ENCODE measurements around the gene ASCC2. TPM values are rescaled to one million over a fixed set of nuclear protein-coding genes. Genes with fewer than 3 reads are reported as not detected.

Gene ASCC2
- total and polyA plus RNA-seq, 7 donors, result 15.0 to 51.0 (median 37.7) TPM

DNA sequence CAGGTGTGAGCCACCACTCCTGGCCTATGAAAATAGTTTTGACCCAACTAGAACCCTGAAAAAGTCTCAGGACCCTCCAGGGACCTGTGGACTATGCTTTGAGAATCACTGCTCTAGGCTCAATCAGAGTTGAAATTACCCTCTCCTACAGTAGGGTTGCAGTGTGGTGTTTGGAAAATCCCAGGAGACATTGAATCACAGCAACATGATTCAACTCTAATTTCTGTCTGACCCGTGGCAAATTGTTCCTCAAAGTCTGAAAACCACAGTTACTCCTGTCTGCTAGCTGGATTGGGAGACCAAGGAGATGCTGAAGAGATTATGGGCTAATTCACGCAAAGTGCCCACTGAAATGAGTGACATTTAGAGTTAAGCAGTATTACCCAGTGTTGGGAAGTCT, 39.5 kb upstream of the ASCC2 start:
- H3K36me3 ChIP-seq, result no peaks in the 10 kb centered on the region
- no peaks in the 10 kb centered on the region for H3K27me3 ChIP-seq
- H3K4me3 ChIP-seq, result no peak overlapping the region
- WGBS, 2 donors, result 72 to 76% methylated on average over 2 of the region's 2 CpGs
- no peak overlapping the region for H3K27ac ChIP-seq
- no peak for DNase-seq
- TF ChIP-seq EP300 (IDR thresholded peaks at IDR 0.05) (no peak), POLR2AphosphoS5 (IDR thresholded peaks at IDR 0.05) (no peak), POLR2A (IDR thresholded peaks at IDR 0.05) (no peak)
- TF ChIP-seq, protein P1, sequence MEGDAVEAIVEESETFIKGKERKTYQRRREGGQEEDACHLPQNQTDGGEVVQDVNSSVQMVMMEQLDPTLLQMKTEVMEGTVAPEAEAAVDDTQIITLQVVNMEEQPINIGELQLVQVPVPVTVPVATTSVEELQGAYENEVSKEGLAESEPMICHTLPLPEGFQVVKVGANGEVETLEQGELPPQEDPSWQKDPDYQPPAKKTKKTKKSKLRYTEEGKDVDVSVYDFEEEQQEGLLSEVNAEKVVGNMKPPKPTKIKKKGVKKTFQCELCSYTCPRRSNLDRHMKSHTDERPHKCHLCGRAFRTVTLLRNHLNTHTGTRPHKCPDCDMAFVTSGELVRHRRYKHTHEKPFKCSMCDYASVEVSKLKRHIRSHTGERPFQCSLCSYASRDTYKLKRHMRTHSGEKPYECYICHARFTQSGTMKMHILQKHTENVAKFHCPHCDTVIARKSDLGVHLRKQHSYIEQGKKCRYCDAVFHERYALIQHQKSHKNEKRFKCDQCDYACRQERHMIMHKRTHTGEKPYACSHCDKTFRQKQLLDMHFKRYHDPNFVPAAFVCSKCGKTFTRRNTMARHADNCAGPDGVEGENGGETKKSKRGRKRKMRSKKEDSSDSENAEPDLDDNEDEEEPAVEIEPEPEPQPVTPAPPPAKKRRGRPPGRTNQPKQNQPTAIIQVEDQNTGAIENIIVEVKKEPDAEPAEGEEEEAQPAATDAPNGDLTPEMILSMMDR (IDR thresholded peaks at IDR 0.05), result no peak
- H3K9me3 ChIP-seq, result no peaks in the 10 kb centered on the region
- intact Hi-C loops (cut with DNase I), result no loop called here
- H3K4me1 ChIP-seq, result no peaks in the 10 kb centered on the region

DNA sequence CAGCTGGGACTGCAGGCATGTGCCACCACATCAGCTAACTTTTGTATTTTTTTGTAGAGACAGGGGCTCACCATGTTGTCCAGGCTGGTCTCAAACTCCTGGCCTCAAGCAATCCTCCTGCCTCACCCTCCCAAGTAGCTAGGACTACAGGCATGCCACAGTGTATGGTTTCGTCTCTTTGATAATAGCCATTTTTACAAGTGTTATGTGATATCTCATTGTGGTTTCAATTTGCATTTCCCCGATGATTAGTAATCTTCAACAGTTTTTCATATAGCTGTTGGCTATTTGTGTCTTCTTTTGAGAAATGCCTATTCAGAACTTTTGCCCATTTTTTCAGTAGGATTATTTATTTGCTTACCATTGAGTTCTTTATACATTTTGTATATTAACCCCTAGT, 35.9 kb upstream of the ASCC2 start:
- intact Hi-C loops (cut with DNase I), result no loop called here

DNA sequence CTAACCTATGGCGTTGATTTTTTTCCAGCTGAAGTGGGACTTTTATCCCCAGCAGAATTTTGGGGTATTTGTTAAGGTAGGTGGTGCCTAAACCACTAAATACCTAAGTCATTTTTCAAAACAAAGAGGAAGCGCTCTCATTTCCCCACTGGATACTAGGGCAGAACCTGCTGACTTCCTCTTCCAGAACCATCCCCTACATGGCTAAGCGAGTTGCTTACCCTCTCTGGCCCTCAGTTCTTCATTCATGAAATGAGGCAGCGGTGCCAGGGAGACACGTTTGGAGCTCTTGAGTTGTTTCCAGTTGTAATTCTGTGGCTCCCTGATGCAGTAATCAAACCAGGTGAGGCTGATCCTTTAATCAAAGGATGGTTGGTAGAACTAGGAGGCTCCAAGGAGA, 34.9 kb upstream of the ASCC2 start:
- WGBS, 2 donors, result 74 to 88% methylated on average over 5 of the region's 5 CpGs
- no peaks in the 10 kb centered on the region for H3K27me3 ChIP-seq
- intact Hi-C loops (cut with DNase I), result no loop called here
- H3K27ac ChIP-seq, result no peak overlapping the region
- H3K36me3 ChIP-seq, result no peaks in the 10 kb centered on the region
- H3K9me3 ChIP-seq, result no peaks in the 10 kb centered on the region
- no peak overlapping the region for H3K4me3 ChIP-seq
- TF ChIP-seq EP300 (IDR thresholded peaks at IDR 0.05) (no peak), POLR2AphosphoS5 (IDR thresholded peaks at IDR 0.05) (no peak), POLR2A (IDR thresholded peaks at IDR 0.05) (no peak)
- TF ChIP-seq, protein P1 (IDR thresholded peaks at IDR 0.05), result no peak
- peaks cover 0 to 22% (median 11%) of the 10 kb centered on the region in 4 donors for H3K4me1 ChIP-seq
- DNase-seq, result no peak

More for the DNA sequence above, 35.9 kb upstream of the ASCC2 start:
- WGBS, 2 donors, result 87 to 91% methylated on average over 2 of the region's 2 CpGs
- DNase-seq, result no peak
- TF ChIP-seq, protein P1 (IDR thresholded peaks at IDR 0.05), result no peak
- TF ChIP-seq EP300 (IDR thresholded peaks at IDR 0.05) (no peak), POLR2AphosphoS5 (IDR thresholded peaks at IDR 0.05) (no peak), POLR2A (IDR thresholded peaks at IDR 0.05) (no peak)
- Histone ChIP-seq H3K27ac (no peak overlapping the region), H3K27me3 (no peaks in the 10 kb centered on the region), H3K36me3 (no peaks in the 10 kb centered on the region), H3K4me3 (no peak overlapping the region), H3K4me1 (peaks cover 0 to 22% (median 11%) of the 10 kb centered on the region in 4 donors), H3K9me3 (no peaks in the 10 kb centered on the region)

- WGBS, 2 donors, result 95 to 96% methylated on average over 3 of the region's 3 CpGs
- no peak overlapping the region for H3K27ac ChIP-seq
- intact Hi-C loops (cut with DNase I), result no loop called here
Observed at GRCh38 chr22:29872144-29872893, 34.2 kb upstream of the ASCC2 start.

More at GRCh38 chr22:29872144-29872893, 34.2 kb upstream of the ASCC2 start:
- peaks cover 0 to 22% (median 11%) of the 10 kb centered on the region in 4 donors for H3K4me1 ChIP-seq
- no peaks in the 10 kb centered on the region for H3K9me3 ChIP-seq
- no peaks in the 10 kb centered on the region for H3K36me3 ChIP-seq
- H3K27me3 ChIP-seq, result no peaks in the 10 kb centered on the region
- no peak overlapping the region for H3K4me3 ChIP-seq
- TF ChIP-seq POLR2A (IDR thresholded peaks at IDR 0.05) (no peak), EP300 (IDR thresholded peaks at IDR 0.05) (no peak), POLR2AphosphoS5 (IDR thresholded peaks at IDR 0.05) (no peak)
- TF ChIP-seq, protein P1 (IDR thresholded peaks at IDR 0.05), result no peak
- DNase-seq, result no peak
